Subcutaneous preadipocyte (primary cell): Measurements from ENCODE around the gene PCDHGA7. TPM values are rescaled to one million over a fixed set of nuclear protein-coding genes. Genes with fewer than 3 reads are reported as not detected.

ENCODE experiments used
- total RNA-seq: library from RNA; depleted of rRNA; stranded (reverse); fragments of >200 nt; gene quantifications from 2 replicates; pipeline ENCODE4 v1.2.3, GENCODE V29; 2012

The PCDHGA7 gene
- total RNA-seq, 1 donor = 1.8 TPM

GRCh38 chr5:141412854-141413539 lies 30.5 kb downstream of the PCDHGA7 start, which contains the start of gene PCDHGA10:
Gene PCDHGA10, plus strand, starts transcription at chr5:141412987. Its CDS starts 189 bp downstream, at chr5:141413176.

GRCh38 chr5:141417494-141418172 lies 35.1 kb downstream of the PCDHGA7 start, which contains the start of gene PCDHGB7:
Gene PCDHGB7, plus strand, starts transcription at chr5:141417677. Its CDS starts 183 bp downstream, at chr5:141417860.

GRCh38 chr5:141420855-141421488 lies 38.4 kb downstream of the PCDHGA7 start, which contains the start of gene PCDHGA11:
Gene PCDHGA11, plus strand, starts transcription at chr5:141421051. Its CDS starts 177 bp downstream, at chr5:141421228.

DNA sequence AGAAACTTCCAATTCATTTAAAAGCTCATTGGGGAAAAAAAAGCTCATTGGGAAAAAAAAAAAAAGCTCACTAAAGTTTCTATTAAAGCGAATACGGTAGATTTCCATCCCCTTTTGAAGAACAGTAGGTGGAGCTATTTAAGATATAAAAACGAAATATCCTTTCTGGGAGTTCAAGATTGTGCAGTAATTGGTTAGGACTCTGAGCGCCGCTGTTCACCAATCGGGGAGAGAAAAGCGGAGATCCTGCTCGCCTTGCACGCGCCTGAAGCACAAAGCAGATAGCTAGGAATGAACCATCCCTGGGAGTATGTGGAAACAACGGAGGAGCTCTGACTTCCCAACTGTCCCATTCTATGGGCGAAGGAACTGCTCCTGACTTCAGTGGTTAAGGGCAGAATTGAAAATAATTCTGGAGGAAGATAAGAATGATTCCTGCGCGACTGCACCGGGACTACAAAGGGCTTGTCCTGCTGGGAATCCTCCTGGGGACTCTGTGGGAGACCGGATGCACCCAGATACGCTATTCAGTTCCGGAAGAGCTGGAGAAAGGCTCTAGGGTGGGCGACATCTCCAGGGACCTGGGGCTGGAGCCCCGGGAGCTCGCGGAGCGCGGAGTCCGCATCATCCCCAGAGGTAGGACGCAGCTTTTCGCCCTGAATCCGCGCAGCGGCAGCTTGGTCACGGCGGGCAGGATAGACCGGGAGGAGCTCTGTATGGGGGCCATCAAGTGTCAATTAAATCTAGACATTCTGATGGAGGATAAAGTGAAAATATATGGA lies 48.0 kb downstream of the PCDHGA7 start, which contains the start of gene PCDHGA12:
Gene PCDHGA12, plus strand, starts transcription at position 176 of the 782 bp plus-strand sequence. Its CDS starts 253 bp downstream, at position 429.

Other genes with a start within 250 kb of the PCDHGA7 start
- gene PCDHB5, start 247.5 kb upstream of the PCDHGA7 start, total RNA-seq = under 0.01 and 0.20 TPM in 2 replicates
- gene PCDHB6, start 232.7 kb upstream of the PCDHGA7 start, total RNA-seq = under 0.01 TPM in 2 replicates
- gene PCDHB7, start 210.1 kb upstream of the PCDHGA7 start, total RNA-seq = 0.37 TPM in 1 of 2 replicates, not detected in the other
- gene PCDHB8, start 205.0 kb upstream of the PCDHGA7 start, total RNA-seq = under 0.01 TPM in 2 replicates
- gene PCDHB16, start 200.4 kb upstream of the PCDHGA7 start, total RNA-seq = 0.20 and 0.37 TPM in 2 replicates
- gene PCDHB9, start 195.6 kb upstream of the PCDHGA7 start, total RNA-seq = under 0.01 TPM in 2 replicates
- under 0.01 TPM in 2 replicates for gene PCDHB10, start 190.4 kb upstream of the PCDHGA7 start, total RNA-seq
- gene PCDHB11, start 183.1 kb upstream of the PCDHGA7 start, total RNA-seq = 0.37 TPM in 1 of 2 replicates, not detected in the other
- gene PCDHB12, start 174.0 kb upstream of the PCDHGA7 start, total RNA-seq = not detected in 2 replicates
- under 0.01 TPM in 2 replicates for gene PCDHB13, start 168.8 kb upstream of the PCDHGA7 start, total RNA-seq
- gene PCDHB14, start 159.4 kb upstream of the PCDHGA7 start, total RNA-seq = under 0.01 and 0.20 TPM in 2 replicates
- under 0.01 TPM in 1 of 2 replicates, not detected in the other for gene PCDHB15, start 137.3 kb upstream of the PCDHGA7 start, total RNA-seq
- gene SLC25A2, start 78.7 kb upstream of the PCDHGA7 start, total RNA-seq = 0.37 and 0.39 TPM in 2 replicates
- gene TAF7, start 62.0 kb upstream of the PCDHGA7 start, total RNA-seq = 33.1 and 40.5 TPM in 2 replicates
- gene PCDHGA1, start 52.2 kb upstream of the PCDHGA7 start, total RNA-seq = 0.37 and 0.59 TPM in 2 replicates
- gene PCDHGA2, start 44.0 kb upstream of the PCDHGA7 start, total RNA-seq = 1.4 and 1.5 TPM in 2 replicates
- 0.73 and 1.2 TPM in 2 replicates for gene PCDHGA3, start 38.9 kb upstream of the PCDHGA7 start, total RNA-seq
- gene PCDHGB1, start 32.6 kb upstream of the PCDHGA7 start, total RNA-seq = 0.73 and 1.2 TPM in 2 replicates
- 1.5 and 3.5 TPM in 2 replicates for gene PCDHGA4, start 27.7 kb upstream of the PCDHGA7 start, total RNA-seq
- gene PCDHGB2, start 22.7 kb upstream of the PCDHGA7 start, total RNA-seq = 1.1 and 2.0 TPM in 2 replicates
- 0.73 and 1.2 TPM in 2 replicates for gene PCDHGA5, start 18.6 kb upstream of the PCDHGA7 start, total RNA-seq
- 2.2 and 2.9 TPM in 2 replicates for gene PCDHGB3, start 12.5 kb upstream of the PCDHGA7 start, total RNA-seq
- gene PCDHGA6, start 8.9 kb upstream of the PCDHGA7 start, total RNA-seq = 2.2 and 2.9 TPM in 2 replicates
- 5.9 and 8.8 TPM in 2 replicates for gene PCDHGB4, start 5.0 kb downstream of the PCDHGA7 start, total RNA-seq
- gene PCDHGA8, start 9.9 kb downstream of the PCDHGA7 start, total RNA-seq = 1.5 and 1.8 TPM in 2 replicates
- 8.8 and 12.1 TPM in 2 replicates for gene PCDHGB5, start 15.2 kb downstream of the PCDHGA7 start, total RNA-seq
- gene PCDHGA9, start 20.0 kb downstream of the PCDHGA7 start, total RNA-seq = 2.9 and 4.3 TPM in 2 replicates
- 2.5 and 2.6 TPM in 2 replicates for gene PCDHGB6, start 25.3 kb downstream of the PCDHGA7 start, total RNA-seq
- 6.8 and 7.7 TPM in 2 replicates for gene PCDHGA10, start 30.2 kb downstream of the PCDHGA7 start, total RNA-seq
- 5.9 and 6.6 TPM in 2 replicates for gene PCDHGB7, start 34.9 kb downstream of the PCDHGA7 start, total RNA-seq
- gene PCDHGA11, start 38.3 kb downstream of the PCDHGA7 start, total RNA-seq = 11.8 and 13.9 TPM in 2 replicates
- gene PCDHGA12, start 47.8 kb downstream of the PCDHGA7 start, total RNA-seq = 19.2 and 22.4 TPM in 2 replicates
- gene PCDHGC3, start 93.2 kb downstream of the PCDHGA7 start, total RNA-seq = 50.2 and 61.0 TPM in 2 replicates
- 2.2 and 2.7 TPM in 2 replicates for gene PCDHGC4, start 102.3 kb downstream of the PCDHGA7 start, total RNA-seq
- 2.2 and 2.9 TPM in 2 replicates for gene PCDHGC5, start 106.3 kb downstream of the PCDHGA7 start, total RNA-seq
- gene DIAPH1, start 236.3 kb downstream of the PCDHGA7 start, total RNA-seq = 19.1 and 34.8 TPM in 2 replicates